Measurements from ENCODE around the gene CADM4.

DNA sequence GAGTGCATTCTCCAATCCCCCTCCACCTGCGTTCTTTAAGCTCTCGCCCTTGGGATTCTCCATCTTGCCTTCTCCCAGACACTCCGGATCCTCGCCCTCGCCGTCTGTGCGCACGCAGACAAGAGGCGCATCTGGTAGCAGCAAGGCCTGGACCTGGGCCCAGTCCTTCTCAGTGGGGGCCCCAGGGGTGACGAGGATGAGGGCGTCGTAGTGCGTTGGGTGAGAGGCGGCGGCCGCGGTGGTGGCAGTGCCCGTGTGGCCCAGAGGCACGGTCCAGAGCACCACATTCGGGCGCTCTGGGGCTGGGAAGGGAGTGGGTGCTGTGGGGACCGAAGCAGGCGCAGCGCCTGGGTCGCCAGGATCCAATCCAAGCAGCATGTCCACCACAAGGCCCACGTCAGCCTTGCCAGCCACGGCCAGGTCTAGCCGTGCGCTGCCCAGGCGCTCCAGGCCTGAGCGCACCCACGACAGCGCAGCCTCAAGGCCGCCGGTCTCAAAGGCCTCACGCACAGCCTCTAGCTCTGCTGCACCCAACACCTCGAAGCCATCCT lies 46.8 kb downstream of the CADM4 start:
- TF ChIP-seq, protein P1, sequence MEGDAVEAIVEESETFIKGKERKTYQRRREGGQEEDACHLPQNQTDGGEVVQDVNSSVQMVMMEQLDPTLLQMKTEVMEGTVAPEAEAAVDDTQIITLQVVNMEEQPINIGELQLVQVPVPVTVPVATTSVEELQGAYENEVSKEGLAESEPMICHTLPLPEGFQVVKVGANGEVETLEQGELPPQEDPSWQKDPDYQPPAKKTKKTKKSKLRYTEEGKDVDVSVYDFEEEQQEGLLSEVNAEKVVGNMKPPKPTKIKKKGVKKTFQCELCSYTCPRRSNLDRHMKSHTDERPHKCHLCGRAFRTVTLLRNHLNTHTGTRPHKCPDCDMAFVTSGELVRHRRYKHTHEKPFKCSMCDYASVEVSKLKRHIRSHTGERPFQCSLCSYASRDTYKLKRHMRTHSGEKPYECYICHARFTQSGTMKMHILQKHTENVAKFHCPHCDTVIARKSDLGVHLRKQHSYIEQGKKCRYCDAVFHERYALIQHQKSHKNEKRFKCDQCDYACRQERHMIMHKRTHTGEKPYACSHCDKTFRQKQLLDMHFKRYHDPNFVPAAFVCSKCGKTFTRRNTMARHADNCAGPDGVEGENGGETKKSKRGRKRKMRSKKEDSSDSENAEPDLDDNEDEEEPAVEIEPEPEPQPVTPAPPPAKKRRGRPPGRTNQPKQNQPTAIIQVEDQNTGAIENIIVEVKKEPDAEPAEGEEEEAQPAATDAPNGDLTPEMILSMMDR (IDR thresholded peaks at IDR 0.05), result no peak
- TF ChIP-seq POLR2A (IDR thresholded peaks at IDR 0.05), result no peak

All from right lobe of liver (tissue), 4 donors.